Activated CD4-positive, alpha-beta T cell treated with anti-CD3 and anti-CD28 coated beads, Interleukin-2, amount 50 U/mL, for 16 hours (primary cell): ENCODE results near the gene UQCRC1.

Source experiments
- DNase-seq: peaks from one replicate; pipeline ENCODE4 v3.0.0-alpha.2; 2020

The UQCRC1 gene

DNA sequence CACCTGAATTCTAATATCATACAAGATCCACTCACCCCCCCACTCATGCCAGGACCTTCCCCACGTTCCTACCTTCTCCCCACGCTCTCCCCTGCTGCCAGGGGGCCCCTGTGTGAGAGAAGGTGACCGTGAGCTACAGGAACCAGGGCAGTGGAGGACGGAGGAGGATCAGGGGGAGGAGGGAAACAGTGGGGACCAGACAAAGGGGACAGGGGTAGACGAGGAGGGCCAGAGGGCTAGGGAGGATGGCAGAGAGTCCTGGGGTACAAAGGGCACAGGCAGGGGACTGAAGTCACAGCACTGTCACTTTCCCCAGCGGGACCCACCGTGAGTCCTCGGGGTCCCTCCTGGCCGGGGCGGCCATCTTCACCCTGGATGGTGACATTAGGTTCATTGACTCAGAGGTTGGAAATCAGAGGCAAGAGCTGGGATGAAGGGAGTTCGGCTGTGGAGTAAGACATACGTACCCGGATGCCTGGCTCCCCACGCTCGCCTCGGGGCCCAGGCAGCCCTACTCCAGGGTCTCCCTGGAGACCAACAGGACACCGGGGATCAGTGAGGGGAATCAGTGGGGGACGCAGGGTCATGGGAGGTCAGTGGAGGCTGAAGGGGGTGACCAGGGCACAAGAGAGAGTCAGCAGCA is 39.5 kb downstream of the UQCRC1 start:
- no peak for DNase-seq

DNA sequence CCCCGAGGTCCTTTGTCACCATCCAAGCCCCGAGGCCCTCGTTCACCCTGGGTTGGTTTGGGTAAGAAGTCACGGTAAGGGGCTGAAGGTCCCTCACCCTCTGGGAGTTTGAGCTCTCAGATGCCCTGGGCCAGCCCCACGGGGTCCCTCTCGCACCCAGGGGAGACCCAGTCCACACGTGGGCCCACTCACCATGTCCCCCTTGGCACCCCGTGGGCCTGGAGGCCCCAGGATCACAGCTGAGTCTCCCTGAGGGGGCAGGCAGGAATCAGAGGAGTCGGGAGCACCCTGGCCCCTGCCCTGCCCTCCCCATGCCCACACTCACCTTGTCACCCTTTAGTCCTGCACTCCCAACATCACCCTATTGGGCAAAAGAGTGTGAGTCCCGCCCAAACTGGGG is 40.0 kb downstream of the UQCRC1 start:
- no peak for DNase-seq

DNA sequence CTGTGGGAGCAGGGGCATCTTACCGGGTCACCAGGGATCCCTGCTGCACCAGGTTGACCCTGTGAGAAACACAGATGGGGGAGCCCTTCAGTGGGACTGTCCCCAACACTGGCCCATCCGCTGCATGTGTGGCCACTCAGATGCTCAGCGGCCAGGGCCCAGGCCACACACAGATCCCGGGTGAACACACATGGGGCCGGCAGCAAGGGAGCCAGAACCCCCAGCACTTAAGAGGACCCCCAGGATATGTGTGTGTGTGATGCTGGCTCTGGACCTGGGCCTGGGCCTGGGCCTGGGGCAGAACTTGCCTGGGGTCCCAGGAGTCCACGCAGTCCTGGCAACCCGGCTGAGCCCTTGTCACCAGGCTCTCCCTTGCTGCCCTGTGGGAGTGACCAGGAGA is 41.0 kb downstream of the UQCRC1 start:
- DNase-seq, result no peak

DNA sequence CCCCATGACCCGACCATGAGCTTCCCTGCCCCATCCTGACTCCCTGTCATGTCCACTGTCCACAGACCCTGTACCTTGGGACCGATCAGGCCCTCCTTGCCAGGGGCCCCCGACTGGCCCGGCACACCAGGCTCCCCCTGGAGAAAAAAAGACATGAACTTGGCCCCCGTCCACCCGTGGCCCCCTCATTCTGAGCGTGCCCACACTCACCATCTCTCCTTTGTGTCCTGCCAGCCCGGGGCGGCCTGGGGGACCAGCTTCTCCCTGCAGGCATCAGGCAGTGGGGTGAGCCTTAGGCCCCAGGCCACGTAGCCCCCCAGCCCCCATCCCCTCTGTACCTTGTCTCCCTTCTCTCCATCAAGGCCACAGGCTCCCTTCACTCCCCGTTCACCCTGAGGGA is 41.9 kb downstream of the UQCRC1 start:
- DNase-seq, result no peak

DNA sequence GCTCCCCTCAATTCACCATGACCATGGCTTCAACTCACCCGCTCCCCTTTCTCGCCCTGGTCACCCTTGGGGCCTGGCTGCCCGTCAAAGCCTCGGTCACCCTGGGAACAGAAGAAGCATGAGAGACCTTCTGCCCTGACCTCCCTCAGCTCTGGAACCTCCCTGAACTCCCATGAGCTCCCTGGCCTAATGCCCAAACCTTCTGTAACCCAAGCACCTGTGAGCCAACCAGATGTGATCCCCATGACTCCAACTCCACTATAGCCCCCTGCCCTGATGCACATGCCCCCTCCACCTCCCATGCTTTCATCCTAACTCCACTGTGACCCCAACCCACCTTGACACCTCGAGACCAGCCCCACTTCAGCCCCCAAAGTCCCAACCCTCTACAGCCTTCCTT is 42.4 kb downstream of the UQCRC1 start:
- no peak for DNase-seq

DNA sequence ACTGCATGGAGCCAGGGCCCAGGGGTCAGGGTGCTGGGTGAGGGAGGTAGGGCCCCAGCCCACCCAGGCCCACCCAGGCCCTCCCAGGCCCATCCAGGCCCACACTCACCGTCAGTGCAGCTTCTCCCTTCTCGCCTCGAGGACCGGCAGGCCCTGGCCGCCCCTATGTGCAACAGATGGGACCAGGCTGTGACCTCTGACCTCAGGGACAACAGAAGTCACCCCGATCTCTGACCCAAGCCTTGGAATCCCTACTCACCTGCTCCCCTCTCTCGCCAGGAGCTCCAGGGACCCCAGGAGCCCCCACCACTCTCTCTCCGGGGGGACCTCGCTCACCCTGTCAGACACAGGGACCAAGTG is 43.1 kb downstream of the UQCRC1 start:
- DNase-seq, result no peak

DNA sequence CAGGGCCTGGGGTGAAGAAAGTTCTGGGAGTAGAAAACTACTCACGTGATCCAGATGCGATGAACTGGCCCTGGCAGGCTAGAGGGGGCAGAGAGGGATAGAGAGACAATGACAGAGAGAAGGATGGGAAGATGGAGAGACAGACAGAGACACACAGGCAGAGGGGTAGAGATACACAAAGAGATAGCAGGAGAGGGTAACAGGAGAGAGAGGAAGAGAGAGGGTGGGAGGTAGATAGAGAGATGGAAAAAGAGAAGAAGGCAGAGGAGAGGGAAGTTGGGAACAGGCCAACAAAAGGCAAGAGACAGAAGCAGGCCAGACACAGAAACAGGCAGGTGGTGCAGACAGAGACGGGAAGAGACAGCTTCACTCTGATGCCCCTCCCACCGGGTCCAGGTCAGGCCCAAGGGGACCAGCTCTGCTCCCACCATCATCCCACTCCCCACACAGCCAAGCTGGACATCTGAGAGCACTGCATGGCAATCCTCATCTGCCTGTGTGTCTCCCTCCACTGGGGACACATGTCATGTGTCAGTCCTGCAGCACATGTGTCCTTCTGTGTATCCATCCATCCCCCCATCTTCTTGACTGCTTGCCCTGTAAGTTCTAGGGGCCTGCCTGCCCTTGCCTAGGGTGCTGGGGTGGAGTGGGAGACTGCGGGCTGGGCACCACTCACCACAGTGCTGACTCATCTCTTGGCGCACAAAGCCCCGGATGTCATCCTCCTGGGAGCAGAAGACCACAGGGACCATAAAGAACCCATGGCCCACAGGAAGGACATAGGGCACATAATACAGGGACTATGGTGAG is 43.6 kb downstream of the UQCRC1 start:
- DNase-seq, result peak; percentile 30

DNA sequence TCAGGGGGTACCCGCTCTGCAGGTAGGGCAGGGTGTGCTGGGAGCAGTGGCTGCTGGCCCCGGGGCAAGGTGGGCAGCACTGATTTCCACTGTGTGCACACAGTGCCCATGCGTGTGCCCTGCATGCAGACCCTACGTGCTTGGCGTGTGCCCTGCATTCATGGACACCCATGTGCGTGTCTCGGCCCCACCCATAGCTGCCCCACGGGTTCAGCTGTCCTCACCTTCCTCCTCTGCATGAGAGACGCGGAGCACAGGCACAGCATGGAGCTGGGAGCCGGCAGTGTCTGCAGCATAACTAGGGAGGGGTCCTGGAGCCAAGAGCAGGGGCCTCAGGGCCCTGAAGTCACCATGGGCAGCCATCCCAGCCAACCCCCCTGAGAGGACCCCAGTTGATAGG is 44.3 kb downstream of the UQCRC1 start:
- DNase-seq, result no peak

DNA sequence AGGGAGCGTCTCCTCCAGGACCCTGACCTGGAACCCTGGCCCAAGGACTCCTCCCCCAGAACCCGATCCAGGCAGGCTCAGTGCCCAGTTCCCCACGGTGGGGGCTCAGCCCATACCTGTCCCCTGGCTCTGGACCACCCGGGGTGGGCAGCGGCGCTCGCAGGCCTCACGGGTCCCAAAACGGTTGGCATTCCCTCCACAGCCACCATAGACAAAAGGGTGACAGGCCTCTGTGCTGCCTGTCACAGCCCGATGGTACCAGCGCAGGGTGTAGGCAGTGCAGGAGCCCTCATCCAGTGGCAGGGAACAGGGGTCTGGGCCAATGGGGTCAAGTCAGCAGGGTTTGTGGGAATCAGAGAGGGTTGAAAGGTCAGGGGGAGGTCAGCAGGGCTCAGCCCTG is 44.8 kb downstream of the UQCRC1 start:
- no peak for DNase-seq

DNA sequence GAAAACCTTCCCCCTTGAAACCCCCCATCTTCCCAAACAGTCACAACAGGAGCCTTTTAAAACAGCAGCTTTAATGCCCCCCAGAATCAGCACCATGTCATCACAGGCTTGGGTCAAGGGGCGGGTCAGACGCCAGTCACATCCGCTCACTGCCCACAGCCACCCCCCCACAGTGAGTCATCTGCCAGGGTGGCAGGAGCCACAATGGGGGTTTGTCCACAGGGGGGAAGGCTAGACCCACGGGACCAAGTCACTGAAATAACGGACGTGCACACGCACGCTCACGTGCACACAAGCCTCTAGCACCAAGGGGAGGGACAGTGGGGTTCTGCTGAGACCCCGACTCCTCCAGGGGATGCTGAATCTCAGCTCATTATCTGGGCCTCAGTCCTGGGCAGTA is 45.4 kb downstream of the UQCRC1 start:
- DNase-seq, result peak; percentile 33

DNA sequence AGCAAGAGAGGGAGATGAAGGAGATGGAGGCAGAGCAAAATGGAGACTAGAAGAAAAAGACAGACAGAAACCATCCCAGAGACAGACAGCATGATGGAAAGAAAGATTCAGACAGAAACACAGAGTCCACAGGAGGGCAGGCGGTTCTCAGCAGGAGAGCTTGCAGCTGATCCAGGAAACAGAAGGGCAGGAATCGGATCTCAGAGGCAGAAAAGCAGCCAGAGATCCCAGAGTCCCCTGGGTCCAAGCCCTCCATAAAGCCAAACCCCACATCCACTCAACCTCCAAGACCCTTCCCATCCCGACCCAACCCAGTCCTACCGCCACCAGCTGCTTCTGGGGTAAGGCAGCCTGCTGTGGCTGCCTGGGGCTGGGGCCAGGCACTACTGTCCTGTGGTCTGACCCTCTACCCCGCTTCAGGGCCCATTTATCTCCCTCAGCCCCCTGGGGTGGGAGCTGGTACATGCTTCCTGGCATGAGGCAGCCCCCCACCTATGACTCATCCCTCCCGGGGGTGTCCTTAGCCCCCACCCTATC is 46.0 kb downstream of the UQCRC1 start, which contains the start of gene UCN2:
Gene UCN2 (minus strand): TSS at position 400 of the 537 bp plus-strand sequence. CDS start 657 bp downstream, outside the sequence.
- DNase-seq, result no peak

DNA sequence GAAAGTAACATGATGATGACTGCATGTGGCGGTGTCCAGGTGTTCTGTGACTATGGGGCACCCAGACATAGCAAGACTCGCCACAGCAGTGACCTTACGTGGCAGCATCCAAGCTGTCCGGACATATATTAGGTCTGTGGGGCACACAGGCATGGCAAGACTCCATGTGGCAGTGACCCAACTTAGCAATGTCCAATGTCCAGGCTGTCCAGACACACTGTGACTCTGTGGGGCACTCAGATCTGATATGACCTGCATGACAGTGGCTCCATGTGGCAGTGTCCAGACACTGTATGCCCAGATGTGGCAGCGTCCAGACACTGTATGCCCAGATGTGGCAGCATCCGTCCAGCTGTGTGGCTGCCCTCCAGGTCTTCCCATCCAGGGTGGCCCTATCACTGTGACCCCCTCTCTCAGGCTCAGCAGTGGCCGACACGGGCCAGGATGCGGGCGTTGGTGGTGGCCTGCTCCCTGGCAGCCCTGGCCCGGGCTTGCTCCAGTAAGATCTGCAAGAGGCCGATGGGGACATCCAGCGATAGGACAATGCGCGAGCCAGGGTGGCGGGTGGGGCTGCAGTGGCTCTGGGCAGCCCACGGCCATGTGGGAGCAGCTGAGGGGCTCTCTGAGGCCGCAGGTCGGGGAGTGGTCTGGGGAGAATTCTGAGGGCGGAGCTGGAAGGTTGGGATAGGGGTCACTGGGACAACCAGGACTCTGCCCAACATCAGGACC is 46.9 kb downstream of the UQCRC1 start:
- no peak for DNase-seq

DNA sequence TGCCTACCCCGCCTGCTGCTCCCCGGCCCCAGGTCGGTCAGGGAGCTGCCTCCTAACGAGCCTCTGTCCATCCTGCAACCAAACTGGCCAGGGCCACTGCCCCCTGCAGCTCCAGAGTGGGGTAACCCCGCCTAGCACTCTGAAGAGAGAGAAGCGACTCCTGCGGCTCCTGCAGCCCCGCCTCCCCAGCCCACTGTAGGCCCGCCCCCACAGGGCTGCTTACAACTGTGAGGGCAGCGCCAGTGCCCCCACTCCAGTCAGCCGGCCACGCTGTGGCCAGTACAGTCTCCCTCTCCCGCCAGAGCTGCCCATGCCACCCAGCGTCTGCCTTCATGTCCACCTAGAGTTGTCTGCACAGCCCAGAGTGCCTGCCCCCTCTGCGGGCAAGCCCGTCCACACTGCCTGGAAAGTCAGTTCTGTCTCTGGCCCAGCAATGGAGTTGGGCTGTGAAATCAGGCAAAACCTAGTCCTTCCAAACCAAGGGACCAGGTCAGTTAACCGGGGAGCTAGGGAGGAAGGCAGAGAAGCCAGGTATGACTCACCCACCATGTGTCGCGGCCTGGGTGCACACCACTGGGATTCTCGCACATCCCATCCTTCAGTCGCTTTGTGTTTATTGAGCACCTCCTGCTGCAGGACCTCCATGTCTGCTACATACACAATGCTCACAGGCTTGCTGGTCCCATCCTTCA is 48.3 kb downstream of the UQCRC1 start:
- no peak for DNase-seq

DNA sequence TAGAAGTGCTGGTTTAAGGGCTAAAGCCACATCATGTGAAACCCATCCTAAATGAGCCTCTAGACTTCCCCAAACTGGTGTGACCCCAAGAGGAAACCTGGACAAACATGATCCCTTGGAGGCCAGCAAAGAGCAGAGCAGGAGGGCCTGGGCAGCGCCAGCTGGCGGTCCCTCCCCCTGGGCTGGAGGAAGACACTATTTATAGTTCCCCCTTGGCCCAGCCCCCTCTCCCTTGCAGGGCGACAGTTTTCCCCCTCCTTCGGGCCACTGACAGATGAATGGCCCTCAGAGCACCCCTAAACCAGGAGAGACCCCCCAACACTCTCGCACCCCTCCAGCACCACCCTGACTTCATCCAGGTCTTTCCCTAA is 48.8 kb downstream of the UQCRC1 start:
- no peak for DNase-seq

DNA sequence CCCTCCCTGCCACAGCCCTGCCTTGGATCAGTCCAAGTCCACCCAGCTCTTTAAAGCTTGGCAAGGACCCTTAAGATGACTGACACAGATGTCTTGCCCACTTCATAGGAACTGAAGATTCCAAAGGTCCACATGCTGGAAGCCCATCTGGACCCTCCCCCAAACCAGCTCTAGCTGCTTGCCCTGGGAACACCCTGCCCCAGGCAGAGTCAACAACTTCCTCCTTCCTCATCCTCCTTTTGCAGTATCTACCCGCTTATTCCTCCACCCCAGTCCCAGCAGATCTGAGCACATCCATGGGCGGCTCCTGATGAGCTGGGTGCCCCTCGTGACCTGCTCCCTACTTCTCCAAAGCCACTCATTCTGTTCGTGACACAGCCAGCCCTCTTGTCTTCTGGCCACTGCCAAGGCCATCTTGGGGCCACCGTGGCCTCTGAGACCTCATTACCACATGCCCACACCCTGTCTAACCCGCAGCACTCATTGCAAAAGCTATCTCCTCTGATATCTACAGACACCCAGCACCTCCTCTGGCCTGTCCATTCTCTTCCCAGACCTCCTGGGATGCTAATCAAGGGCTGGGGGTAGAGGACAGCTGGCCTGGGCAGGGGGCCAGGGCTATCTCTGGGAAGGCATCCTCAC is 50.8 kb downstream of the UQCRC1 start:
- no peak for DNase-seq

DNA sequence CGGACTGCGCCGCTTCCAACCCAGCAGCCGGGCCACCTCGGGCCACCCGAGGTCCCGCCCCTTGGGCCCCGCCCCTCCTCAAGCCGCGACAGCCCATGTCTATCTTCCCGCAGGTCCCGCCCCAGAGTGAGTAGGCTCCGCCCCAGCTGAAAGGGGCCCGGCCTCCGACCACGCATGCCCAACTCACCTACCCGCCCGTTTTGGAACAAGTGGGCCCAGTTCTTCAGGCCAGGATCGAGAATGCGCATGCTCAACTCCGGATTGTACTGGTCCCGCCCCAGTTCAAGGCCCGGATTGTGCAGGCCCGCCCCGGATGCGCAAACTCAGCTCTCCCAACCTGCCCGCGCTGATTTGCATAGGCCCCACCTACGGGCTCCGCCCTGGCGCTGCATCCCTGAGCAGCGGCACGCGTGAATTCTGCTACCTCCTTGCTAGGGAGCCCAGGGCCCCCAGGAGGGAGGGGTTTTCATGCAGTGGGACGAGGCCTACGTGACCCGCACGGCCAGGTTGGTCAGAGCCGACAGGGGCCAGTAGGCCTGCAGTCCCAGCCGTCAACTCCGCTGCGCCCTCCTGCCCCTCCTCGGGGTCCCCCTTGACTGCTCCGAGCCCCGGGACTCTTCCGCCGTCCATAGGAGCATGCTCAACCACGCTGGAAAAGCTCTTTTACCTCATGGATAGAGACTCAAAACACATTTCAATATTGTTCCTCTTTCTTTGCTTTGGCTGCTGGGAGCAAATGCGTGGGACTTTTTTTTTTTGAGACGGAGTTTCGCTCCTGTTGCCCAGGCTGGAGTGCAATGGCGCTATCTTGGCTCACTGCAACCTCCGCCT is 52.4 kb downstream of the UQCRC1 start, which contains the start of gene PFKFB4:
Gene PFKFB4 (minus strand): TSS at position 8 of the 831 bp plus-strand sequence. CDS start 26 bp downstream, outside the sequence.
- peak; percentile 100 for DNase-seq

DNA sequence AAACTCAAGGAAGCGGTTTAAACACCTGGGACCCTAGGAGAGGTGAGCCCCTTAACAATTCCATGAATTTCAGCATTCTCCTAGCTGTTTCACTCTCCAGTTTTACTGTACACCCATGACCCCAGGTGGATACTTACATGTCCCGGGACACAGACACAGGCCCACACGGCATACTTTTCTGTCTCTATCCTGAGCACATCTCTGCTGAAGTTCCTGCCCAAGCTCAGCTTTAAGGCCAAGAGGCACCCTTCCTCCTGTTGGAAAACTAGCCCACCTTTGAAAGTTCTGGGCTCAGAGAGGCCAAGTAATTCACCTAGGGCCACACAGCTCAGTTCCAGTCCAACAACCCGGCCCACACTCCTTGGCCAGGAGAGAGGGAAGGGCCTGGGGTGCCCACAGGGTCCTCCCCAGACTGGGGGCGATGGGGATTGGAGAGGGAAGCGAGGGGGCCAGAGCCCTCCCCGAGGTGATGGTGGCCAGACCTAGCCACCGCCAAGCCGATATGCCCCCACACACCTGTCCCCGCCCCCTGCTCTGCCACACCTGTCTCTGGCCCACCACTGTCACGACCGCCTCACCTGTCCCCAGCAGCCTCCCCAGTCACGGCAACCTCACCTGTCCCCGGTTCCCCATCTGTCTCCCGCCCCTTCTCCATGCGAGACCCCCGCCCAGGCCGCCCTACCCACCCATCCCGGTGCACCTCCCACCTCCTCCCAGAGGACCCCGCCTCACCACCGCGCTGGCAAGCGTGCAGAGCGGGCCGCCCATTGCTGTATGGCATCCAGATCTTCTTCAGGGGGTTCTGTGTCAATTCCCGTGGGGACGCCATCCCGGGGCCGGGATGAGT is 53.3 kb downstream of the UQCRC1 start:
- DNase-seq, result no peak

DNA sequence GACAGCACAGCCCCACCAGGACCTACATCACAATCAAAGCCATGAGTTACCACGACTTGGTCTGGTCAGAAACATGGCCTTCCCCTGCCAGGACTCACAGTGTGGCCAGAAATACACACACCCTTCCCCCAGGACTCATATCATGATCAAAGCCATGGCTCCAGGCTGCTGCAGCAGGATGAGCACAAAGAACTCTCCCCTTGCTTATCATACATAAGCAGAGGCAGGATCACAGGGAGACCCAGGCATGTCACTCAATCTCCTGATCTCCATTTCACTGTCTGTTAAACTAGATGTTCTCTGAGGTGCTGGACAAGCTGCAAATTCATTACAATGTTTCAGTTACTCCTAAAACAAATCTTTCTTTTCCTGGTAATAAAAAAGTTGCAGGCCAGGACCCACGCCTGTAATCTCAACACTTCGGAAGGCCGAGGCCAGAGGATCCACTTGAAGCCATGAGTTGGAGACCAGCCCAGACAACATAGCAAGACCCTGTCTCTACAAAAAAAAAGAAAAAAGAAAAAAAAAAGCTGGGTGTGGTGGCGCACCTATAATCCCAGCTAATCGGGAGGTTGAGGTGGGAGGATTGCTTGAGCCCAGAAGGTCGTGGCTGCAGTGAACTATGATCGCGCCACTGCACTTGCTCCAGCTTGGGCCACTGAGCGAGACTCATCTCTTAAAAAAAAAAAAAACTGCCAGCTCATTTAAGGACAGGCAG is 54.1 kb downstream of the UQCRC1 start:
- DNase-seq, result no peak
